Myocyte (in vitro differentiated cells): ENCODE measurements around the gene RASA3. TPM values are rescaled to one million over a fixed set of nuclear protein-coding genes. Genes with fewer than 3 reads are reported as not detected.
"Not testable (repeated sequence)": the region's sequence is repeated elsewhere in the genome, so short reads cannot be mapped to it uniquely, and the experiment has no call there.

Experiments used
- DNase-seq: peaks from one replicate; pipeline ENCODE4 v3.0.0-alpha.2; 2012; ENCODE audit warnings: low read depth
- total RNA-seq: library from RNA; depleted of rRNA; stranded (reverse); fragments of >200 nt; gene quantifications from 2 replicates; pipeline ENCODE4 v1.2.3, GENCODE V29; 2014

Gene RASA3
- total RNA-seq, 1 donor from 2014 or later = 36.0 TPM

DNA sequence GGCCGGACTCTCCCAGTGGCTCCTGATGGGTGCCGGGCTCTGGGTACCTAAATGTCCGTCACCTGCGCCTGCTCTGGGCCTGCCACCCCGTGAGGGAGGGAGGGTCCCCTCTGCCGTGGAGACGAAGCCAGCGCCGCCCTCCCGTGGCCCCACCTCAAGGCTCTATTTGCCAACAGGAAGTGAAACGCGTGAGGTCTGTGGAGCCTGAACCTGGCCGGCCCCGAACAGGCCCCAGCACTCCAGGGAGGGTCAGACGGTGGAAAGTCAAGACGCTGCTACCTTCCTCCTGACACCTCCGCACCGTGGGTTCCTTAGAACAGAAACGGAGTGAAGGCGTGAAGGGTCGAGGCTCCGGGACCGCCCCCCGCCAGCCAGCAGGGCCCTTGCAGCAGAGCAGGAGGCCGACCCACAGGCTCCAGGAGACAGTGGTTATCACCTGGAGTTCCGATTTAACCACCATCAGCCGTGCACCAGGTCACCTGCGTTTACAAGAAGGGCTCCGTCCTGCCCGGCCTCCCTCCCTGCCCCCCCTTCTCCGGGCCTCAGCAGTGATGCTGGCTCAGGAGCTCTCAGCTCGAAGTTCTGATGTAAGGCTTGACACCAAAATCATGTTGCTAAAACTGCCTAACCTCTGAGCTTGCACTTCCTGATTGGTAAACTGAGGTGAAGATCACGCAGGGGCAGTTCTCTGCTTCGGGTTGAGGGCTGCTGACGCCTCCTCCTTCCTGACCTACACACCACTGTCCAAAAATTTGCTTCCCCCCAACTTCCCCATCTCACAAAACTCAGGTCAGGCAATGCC, 107.6 kb downstream of the RASA3 start:
- DNase-seq = no peak

- no peak for DNase-seq
Observed at GRCh38 chr13:114023716-114024602, 108.5 kb downstream of the RASA3 start.

DNA sequence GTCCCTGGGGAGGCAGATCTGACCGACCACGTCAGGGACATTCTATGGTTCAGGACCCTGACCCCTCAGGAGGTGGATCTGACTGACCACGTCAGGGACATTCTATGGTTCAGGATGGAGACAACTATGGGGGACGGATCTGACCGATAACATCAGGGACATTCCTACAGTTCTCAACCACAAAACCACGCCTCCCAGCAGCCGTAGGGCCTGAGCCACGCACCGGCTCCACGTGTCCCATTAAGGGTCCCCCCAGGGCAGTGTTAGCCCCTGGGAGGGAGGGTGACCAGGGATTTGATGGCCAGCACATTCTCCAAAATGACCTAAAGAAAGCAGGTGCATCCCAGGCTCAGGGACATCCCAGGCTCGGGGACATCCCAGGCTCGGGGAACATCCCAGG, 109.5 kb downstream of the RASA3 start:
- no peak for DNase-seq

GRCh38 chr13:114022309-114022669, 110.1 kb downstream of the RASA3 start:
- DNase-seq = peak; percentile 37

DNA sequence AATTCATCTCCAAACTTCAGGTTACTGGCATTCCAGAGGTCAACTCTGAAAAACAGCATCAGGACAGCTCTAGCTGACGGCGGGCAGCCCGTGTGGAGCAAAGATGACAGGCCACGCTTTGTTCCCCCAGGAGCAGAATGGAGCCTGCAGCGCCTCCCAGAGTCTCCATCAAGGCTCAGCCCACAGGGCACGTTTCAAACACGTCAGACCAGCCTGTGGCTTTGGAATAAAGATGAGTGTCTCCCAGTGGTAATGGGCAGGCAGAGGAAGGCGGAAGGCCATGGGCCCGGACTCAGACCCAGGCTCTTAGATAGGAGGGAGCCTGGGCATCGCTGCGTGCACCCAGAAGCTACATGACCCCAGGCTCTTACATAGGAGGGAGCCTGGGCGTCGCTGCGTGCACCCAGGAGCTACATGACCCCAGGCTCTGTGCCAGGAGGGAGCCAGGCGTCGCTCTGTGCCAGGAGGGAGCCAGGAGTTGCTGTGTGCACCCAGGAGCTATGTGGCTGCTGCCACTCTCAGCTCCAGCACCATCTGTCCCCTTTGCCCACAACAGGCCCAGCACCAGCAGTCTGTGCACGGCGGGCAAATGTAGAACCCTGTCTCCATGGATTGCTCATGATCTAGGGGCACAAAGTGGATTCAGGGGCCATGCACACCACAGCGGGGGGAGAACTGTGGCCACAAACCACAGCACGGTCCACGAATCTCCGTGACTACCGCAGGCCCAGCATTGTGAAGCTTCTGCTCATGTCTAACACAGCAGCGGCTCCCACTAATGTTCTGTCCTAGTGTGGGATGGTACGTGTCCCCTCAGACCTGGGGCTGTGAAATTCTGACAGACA, 110.7 kb downstream of the RASA3 start:
- DNase-seq = no peak

DNA sequence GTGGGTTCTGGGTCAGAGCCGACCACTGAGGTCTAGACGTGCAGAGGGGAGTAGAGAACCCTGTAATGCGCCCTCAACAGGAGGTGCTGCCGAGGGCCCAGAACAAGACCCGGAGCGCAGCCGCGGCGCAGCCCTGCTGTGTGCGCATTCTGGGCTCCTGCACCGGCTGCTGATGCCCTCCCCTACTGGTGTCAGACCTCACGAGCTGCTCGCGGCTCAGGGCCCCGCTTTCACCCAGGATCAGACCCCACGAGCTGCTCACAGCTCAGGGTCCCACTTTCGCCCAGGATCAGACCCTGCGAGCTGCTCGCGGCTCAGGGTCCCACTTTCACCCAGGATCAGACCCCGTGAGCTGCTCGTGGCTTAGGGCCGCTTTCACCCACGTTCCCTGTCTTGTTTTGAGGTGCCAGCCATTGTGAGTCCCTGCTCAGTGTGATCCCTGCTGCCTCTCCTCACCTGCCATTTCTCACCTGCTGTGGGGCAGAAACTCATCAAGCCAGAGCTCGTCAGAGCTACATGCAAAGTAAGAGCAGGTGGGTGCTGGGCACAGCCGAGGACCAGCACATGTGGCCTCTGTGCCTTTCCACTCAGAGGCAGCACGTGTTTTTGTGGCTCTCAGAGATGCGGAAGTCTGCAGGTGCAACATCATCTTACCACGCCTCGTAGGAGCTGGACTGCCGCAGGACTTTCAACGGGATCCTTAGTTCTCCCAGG, 111.5 kb downstream of the RASA3 start:
- no peak for DNase-seq

- not testable (repeated sequence) for DNase-seq
Observed at GRCh38 chr13:114020134-114020533, 112.3 kb downstream of the RASA3 start.

DNA sequence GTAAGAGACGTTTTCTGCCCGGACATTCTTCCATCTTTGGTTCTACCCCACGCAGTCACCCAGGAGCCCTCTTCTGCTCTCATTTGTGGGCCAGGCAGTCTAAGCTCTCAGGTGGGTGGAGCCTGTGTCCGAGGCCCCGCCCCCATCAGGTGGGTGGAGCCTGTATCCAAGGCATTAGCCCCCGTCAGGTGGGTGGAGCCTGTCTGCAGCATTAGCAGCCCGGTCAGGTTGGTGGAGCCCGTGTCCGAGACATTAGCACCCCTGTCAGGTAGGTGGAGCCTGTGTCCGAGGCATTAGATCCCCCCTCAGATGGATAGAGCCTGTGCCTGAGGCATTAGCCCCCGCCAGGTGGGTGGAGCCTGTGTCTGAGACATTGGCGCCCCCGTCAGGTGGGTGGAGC, 113.1 kb downstream of the RASA3 start:
- DNase-seq = no peak

GRCh38 chr13:114018461-114019055, 113.9 kb downstream of the RASA3 start:
- DNase-seq = no peak

- no peak for DNase-seq
Observed at GRCh38 chr13:114017966-114018365, 114.5 kb downstream of the RASA3 start.

DNA sequence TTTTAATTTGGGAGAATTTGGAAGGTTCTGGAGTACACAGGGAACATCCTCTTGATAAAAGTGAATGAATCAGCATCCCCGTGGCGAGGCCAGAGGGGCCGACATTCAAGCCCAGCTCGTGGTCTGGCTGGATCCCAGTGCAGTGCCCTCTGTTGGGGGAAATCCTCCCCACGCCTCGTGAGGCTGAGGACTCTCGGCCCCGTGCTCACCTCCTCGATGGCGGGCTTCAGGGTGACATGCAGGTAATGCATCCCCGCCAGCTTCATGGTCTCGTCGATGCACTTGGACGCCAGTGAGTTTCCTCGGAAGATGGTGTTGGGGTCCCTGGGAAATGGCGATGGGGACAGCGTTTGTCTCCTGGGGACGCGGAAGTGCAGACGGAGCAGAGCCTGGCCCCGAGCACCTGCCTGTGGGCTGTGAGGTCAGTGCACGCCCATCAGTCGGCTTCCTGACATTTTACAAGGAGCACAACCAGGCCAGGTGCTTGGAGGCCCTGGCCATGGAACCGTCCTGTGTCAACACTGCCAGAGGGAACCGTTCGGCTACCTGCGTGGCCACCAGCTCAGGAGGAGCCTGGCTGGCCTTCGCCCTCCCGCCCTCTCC, 115.3 kb downstream of the RASA3 start:
- DNase-seq = peak; percentile 39

- DNase-seq = no peak
Observed at GRCh38 chr13:114016321-114017027, 115.9 kb downstream of the RASA3 start.

DNA sequence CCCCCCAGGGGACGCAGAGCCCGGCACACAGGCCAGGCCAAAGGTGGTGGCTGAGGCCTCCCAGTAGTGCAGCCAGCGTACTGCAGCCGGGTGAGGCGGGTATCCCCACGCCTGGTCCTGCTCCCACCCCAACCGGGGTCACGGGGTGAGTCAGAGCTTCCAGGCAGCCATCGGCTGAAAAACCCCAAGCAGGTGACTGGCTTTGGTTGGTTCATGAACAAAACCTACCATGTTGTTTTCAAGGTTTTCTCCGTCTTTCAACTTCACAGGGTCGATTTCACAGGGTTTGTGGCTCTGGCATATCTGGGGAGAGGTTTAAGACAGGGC, 116.5 kb downstream of the RASA3 start:
- no peak for DNase-seq

- DNase-seq = no peak
Observed at GRCh38 chr13:114015111-114015968, 117.1 kb downstream of the RASA3 start.

DNA sequence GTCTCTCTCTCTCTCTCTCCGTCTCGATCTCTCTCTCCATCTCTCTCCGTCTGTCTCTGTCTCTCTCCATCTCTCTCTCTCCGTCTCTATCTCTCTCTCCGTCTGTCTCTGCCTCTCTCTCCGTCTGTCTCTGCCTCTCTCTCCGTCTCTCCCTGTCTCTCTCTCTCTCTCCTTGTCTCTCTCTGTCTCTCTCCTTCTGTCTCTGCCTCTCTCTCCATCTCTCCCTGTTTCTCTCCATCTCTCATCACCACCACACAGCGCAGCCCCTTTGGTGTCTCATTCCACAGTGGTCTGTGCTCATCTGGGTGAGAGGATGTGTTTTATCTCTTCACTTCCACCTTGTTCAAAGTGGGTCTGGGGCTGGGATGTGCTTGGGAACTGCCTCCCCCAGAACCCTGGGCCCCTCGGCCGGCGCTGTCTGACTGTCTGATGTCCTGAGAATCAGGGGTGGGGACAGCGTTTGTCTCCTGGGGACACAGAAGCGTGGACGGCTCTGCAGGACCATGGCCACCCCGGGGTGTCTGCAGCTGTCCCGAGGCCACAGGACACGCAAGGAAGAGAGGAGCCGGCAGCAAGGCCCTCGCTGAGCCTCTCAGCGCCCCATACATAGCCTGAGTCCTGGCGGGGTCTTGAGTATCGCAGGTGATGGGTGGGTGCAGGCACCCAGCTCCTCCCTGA, 118.3 kb downstream of the RASA3 start:
- DNase-seq = no peak

GRCh38 chr13:114013336-114013735, 119.1 kb downstream of the RASA3 start:
- DNase-seq = no peak

GRCh38 chr13:114012921-114013320, 119.5 kb downstream of the RASA3 start:
- no peak for DNase-seq

DNA sequence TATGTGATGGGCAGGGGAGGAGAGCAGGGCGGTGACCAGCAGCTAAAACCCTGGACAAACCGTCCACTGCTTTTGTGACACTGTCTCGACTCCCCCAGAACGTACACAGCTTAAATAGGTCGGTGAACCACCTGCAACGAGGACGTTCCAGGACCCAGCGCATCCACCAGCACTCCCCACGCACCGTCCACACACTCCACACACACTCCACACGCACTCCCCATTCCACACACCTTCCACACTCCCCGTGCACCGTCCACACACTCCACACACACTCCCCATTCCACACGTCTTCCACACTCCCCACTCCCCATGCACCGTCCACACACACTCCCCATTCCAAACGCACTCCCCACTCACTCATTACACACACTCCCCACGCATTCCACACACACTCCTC, 120.3 kb downstream of the RASA3 start:
- no peak for DNase-seq
